Trophoblast cell (in vitro differentiated cells and primary cell): ENCODE data around the gene NDUFA12.

ENCODE experiments used
- DNase-seq, 2 donors: peaks; one replicate each; pipeline ENCODE4 v3.0.0-alpha.2; 2016
- H2AFZ ChIP-seq: 2 replicates; pipeline ENCODE4 v1.6.1; 2013; ENCODE audit warnings: low read length, moderate library complexity, mild to moderate bottlenecking; ENCODE audit not compliant: insufficient read depth, poor library complexity
- H2AK5ac ChIP-seq: 2 replicates; pipeline ENCODE4 v1.6.1; 2013; ENCODE audit warnings: mild to moderate bottlenecking, low read length
- H2BK120ac ChIP-seq: 2 replicates; pipeline ENCODE4 v1.6.1; 2013; ENCODE audit warnings: low read length, mild to moderate bottlenecking, moderate library complexity; ENCODE audit not compliant: insufficient read depth, poor library complexity
- H2BK12ac ChIP-seq: 2 replicates; pipeline ENCODE4 v1.6.1; 2013; ENCODE audit warnings: mild to moderate bottlenecking, low read length, moderate library complexity
- H2BK5ac ChIP-seq: 2 replicates; pipeline ENCODE4 v1.6.1; 2013; ENCODE audit warnings: low read length, low read depth, moderate library complexity, mild to moderate bottlenecking; ENCODE audit not compliant: poor library complexity
- H3K14ac ChIP-seq: 2 replicates; pipeline ENCODE4 v1.6.1; 2013; ENCODE audit warnings: mild to moderate bottlenecking, low read length
- H3K18ac ChIP-seq: 2 replicates; pipeline ENCODE4 v1.6.1; 2013; ENCODE audit warnings: mild to moderate bottlenecking, low read length
- H3K23ac ChIP-seq: 2 replicates; pipeline ENCODE4 v1.6.1; 2013; ENCODE audit warnings: low read length
- H3K27ac ChIP-seq: 2 replicates; pipeline ENCODE4 v1.5.1; 2013; ENCODE audit warnings: low read depth, mild to moderate bottlenecking, inconsistent platforms, low read length, moderate library complexity
- H3K27me3 ChIP-seq: 2 replicates; pipeline ENCODE4 v1.6.1; 2013; ENCODE audit warnings: inconsistent platforms, mild to moderate bottlenecking, low read length, moderate library complexity; ENCODE audit not compliant: insufficient read depth
- H3K36me3 ChIP-seq, 2 experiments: 1 replicate in 1 of 2; 2 replicates in 1 of 2; pipeline ENCODE4 v1.6.1; 2013; ENCODE audit warnings: low read length in 2 of 2, mild to moderate bottlenecking in 2 of 2, moderate library complexity in 1 of 2; ENCODE audit not compliant: insufficient read depth in 2 of 2, control insufficient read depth in 1 of 2
- H3K4ac ChIP-seq: 2 replicates; pipeline ENCODE4 v1.6.1; 2013; ENCODE audit warnings: low read depth, mild to moderate bottlenecking, low read length, moderate library complexity
- H3K4me1 ChIP-seq, 2 experiments: 1 replicate in 1 of 2; 2 replicates in 1 of 2; pipeline ENCODE4 v1.6.1; 2013; ENCODE audit warnings: low read length in 2 of 2, mild to moderate bottlenecking in 2 of 2, moderate library complexity in 1 of 2; ENCODE audit not compliant: insufficient read depth in 2 of 2, control insufficient read depth in 1 of 2
- H3K4me2 ChIP-seq: 2 replicates; pipeline ENCODE4 v1.6.1; 2013; ENCODE audit warnings: inconsistent platforms, mild to moderate bottlenecking, low read length, moderate library complexity
- H3K4me3 ChIP-seq: 2 replicates; pipeline ENCODE4 v1.5.1; 2013; ENCODE audit warnings: mild to moderate bottlenecking, low read depth, low read length, inconsistent platforms
- H3K79me1 ChIP-seq: one replicate; pipeline ENCODE4 v1.6.1; 2013; ENCODE audit warnings: low read length
- H3K79me2 ChIP-seq: 2 replicates; pipeline ENCODE4 v1.6.1; 2013; ENCODE audit warnings: low read length, mild to moderate bottlenecking; ENCODE audit not compliant: control insufficient read depth, insufficient read depth, poor library complexity
- H3K9ac ChIP-seq: 2 replicates; pipeline ENCODE4 v1.6.1; 2013; ENCODE audit warnings: mild to moderate bottlenecking, low read length
- H3K9me3 ChIP-seq: 2 replicates; pipeline ENCODE4 v1.6.1; 2013; ENCODE audit warnings: low read depth, mild to moderate bottlenecking, control low read depth, inconsistent platforms, low read length; ENCODE audit not compliant: insufficient read depth
- H4K12ac ChIP-seq: 2 replicates; pipeline ENCODE4 v1.6.1; 2013; ENCODE audit warnings: low read depth, mild to moderate bottlenecking, low read length, moderate library complexity
- H4K8ac ChIP-seq: 2 replicates; pipeline ENCODE4 v1.6.1; 2013; ENCODE audit warnings: low read depth, mild to moderate bottlenecking, low read length, moderate library complexity
- H4K91ac ChIP-seq: one replicate; pipeline ENCODE4 v1.6.1; 2013; ENCODE audit warnings: low read depth, mild to moderate bottlenecking, low read length, moderate library complexity
- WGBS: extraction: QIAGEN DNeasy Blood & Tissue Kit; methylation state at CpG from one replicate; pipeline ENCODE4 v1.1.7; 2013; ENCODE audit warnings: missing lambda C conversion rate; ENCODE audit not compliant: insufficient read length, insufficient coverage; ENCODE audit errors: extremely low coverage; 5-methylcytosine and 5-hydroxymethylcytosine counted together

Gene NDUFA12

DNA sequence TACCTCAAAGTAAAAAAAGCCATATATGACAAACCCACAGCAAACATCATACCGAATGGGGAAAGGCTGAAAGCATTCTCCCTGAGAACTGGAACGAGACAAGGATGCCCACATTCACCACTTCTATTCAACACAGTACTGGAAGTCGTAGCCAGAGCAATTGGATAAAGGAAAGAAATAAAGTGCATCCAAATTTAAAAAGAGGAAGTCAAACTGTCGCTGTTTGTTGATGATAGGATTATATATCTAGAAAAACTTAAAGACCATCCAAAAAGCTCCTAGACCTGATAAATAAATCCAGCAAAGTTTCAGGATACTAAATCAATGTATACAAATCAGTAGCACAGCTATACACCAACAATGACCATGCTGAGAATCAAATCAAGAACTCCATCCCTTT, 5.2 kb downstream of the NDUFA12 start:
- H3K36me3 ChIP-seq, result peaks cover 5% of the 10 kb centered on the region in 2 experiments
- H2BK120ac ChIP-seq, result no peak overlapping the region
- no peak overlapping the region for H3K4ac ChIP-seq
- no peak overlapping the region for H2AK5ac ChIP-seq
- H3K4me3 ChIP-seq, result no peak overlapping the region
- no peak overlapping the region for H4K91ac ChIP-seq
- no peak overlapping the region for H2BK12ac ChIP-seq
- no peak for DNase-seq
- no peak overlapping the region for H3K27ac ChIP-seq
- no peak overlapping the region for H3K23ac ChIP-seq
- H2AFZ ChIP-seq, result no peak overlapping the region
- no peak overlapping the region for H2BK5ac ChIP-seq
- no peak overlapping the region for H3K14ac ChIP-seq
- no peak overlapping the region for H3K4me2 ChIP-seq
- H3K18ac ChIP-seq, result no peak overlapping the region
- H4K12ac ChIP-seq, result no peak overlapping the region
- H3K9me3 ChIP-seq, result no peaks in the 10 kb centered on the region
- H4K8ac ChIP-seq, result no peak overlapping the region
- H3K79me2 ChIP-seq, result peaks cover 2% of the 10 kb centered on the region
- no peaks in the 10 kb centered on the region for H3K4me1 ChIP-seq
- H3K79me1 ChIP-seq, result peaks cover 2% of the 10 kb centered on the region
- no peaks in the 10 kb centered on the region for H3K27me3 ChIP-seq
- no CpG with 5 or more reads among the region's 4 CpGs for WGBS
- H3K9ac ChIP-seq, result no peak overlapping the region

DNA sequence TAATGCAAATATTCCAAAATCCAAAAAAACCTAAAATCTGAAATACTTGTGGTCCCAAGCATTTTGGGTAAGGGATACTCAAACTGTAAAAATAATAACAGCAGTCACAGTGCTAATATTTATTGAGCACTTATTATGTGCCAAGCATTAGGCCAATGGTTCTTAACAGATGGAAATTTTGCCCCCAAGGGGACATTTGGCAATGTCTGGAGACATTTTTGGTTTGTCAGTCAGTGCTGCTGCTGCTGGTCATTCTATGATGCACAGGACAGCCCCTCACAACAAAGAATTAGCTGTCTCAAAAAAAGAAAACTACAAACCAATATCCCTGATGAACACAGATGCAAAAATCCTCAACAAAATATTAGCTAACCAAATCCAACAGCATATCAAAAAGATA, 5.8 kb downstream of the NDUFA12 start:
- Histone ChIP-seq H4K8ac (no peak overlapping the region), H3K4me2 (no peak overlapping the region), H3K4me3 (no peak overlapping the region)

DNA sequence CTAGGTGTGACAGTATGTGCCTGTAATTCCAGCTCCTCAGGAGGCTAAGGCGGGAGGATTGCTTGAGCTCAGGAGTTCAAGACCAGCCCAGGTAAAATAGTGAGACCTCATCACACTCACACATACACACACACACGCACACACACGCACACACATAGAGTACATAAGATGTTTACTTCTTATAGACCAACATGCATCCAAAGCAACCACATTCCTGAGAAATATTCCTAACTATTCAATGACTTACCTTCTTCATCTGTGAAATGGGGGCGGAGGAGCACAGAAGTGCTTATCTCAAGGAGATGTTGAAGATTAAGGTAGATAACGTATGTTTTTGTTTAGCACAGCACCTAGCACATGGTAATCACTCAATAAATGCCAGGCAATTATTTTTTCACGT, 6.4 kb downstream of the NDUFA12 start:
- DNase-seq, result peak; percentile 68 to 91
- no peak overlapping the region for H2BK120ac ChIP-seq
- H4K91ac ChIP-seq, result no peak overlapping the region
- H3K4me3 ChIP-seq, result no peak overlapping the region
- no peaks in the 10 kb centered on the region for H3K4me1 ChIP-seq
- H3K9ac ChIP-seq, result no peak overlapping the region
- no peaks in the 10 kb centered on the region for H3K79me1 ChIP-seq
- no peak overlapping the region for H3K4ac ChIP-seq
- no peak overlapping the region for H3K27ac ChIP-seq
- no peak overlapping the region for H4K12ac ChIP-seq
- peaks cover 5 to 8% of the 10 kb centered on the region in 2 experiments for H3K36me3 ChIP-seq
- no peak overlapping the region for H4K8ac ChIP-seq
- H3K4me2 ChIP-seq, result no peak overlapping the region
- no peak overlapping the region for H3K23ac ChIP-seq
- no peak overlapping the region for H2AFZ ChIP-seq
- H2BK12ac ChIP-seq, result no peak overlapping the region
- H2BK5ac ChIP-seq, result no peak overlapping the region
- no peaks in the 10 kb centered on the region for H3K79me2 ChIP-seq
- no peak overlapping the region for H2AK5ac ChIP-seq
- no CpG with 5 or more reads among the region's 6 CpGs for WGBS
- H3K18ac ChIP-seq, result no peak overlapping the region
- H3K9me3 ChIP-seq, result no peaks in the 10 kb centered on the region
- H3K27me3 ChIP-seq, result no peaks in the 10 kb centered on the region
- H3K14ac ChIP-seq, result no peak overlapping the region

More for the DNA sequence above, 5.8 kb downstream of the NDUFA12 start:
- Histone ChIP-seq H3K27me3 (no peaks in the 10 kb centered on the region), H3K9ac (no peak overlapping the region), H4K91ac (no peak overlapping the region), H3K27ac (no peak overlapping the region), H3K23ac (no peak overlapping the region), H3K4ac (no peak overlapping the region), H3K9me3 (no peaks in the 10 kb centered on the region), H2BK12ac (no peak overlapping the region), H3K4me1 (no peaks in the 10 kb centered on the region), H2AFZ (no peak overlapping the region), H3K14ac (no peak overlapping the region), H3K79me2 (no peaks in the 10 kb centered on the region), H3K36me3 (peaks cover 5 to 8% of the 10 kb centered on the region in 2 experiments), H2BK5ac (no peak overlapping the region), H4K12ac (no peak overlapping the region), H2BK120ac (no peak overlapping the region), H3K18ac (no peak overlapping the region), H2AK5ac (no peak overlapping the region), H3K79me1 (no peaks in the 10 kb centered on the region)
- DNase-seq, result peak; percentile 81 to 86

DNA sequence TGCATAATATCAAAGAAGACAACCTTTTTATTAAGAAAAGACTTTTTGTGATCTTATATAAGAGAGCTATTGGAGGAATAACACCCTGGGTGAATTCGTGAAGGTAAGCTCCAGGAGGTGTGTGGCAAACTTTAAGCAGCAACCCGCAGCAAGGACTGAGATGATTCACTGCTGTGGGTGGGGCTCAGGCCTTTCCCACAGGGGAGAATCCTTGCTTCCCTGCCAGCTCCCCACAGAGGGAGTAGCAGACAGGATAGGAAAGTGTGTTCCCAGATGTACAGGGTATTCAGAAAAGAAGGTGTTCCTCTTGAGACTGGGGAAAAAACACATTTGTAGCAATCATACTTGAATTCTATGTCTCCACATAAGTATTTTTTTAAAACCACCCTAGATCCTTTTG, 9.2 kb downstream of the NDUFA12 start:
- whole genome bisulfite sequencing, result no CpG with 5 or more reads among the region's 2 CpGs
- no peak overlapping the region for H3K9ac ChIP-seq

More for the DNA sequence above, 9.2 kb downstream of the NDUFA12 start:
- Histone ChIP-seq H2BK12ac (no peak overlapping the region), H3K79me1 (no peaks in the 10 kb centered on the region), H3K23ac (no peak overlapping the region), H4K91ac (no peak overlapping the region), H3K4ac (no peak overlapping the region), H2AK5ac (no peak overlapping the region), H3K79me2 (no peaks in the 10 kb centered on the region), H4K8ac (no peak overlapping the region), H3K4me1 (peaks cover 0 to 4% of the 10 kb centered on the region in 2 experiments), H3K27me3 (no peaks in the 10 kb centered on the region), H3K18ac (no peak overlapping the region), H3K27ac (no peak overlapping the region), H2BK120ac (no peak overlapping the region), H3K14ac (no peak overlapping the region), H4K12ac (no peak overlapping the region), H3K9me3 (no peaks in the 10 kb centered on the region), H2BK5ac (no peak overlapping the region), H3K4me3 (no peak overlapping the region), H2AFZ (no peak overlapping the region), H3K36me3 (peaks cover 0 to 8% of the 10 kb centered on the region in 2 experiments), H3K4me2 (no peak overlapping the region)
- DNase-seq, result peak; percentile 77 to 78
